8988T (cell line): ENCODE results near the gene FMN1.
A peak's percentile ranks its signal among the peaks of the same experiment; 100 is the strongest.

Source experiments
- DNase-seq: peaks from one replicate; pipeline ENCODE4 v3.0.0; 2011

FMN1 gene

GRCh38 chr15:33045066-33045810, 149.3 kb downstream of the FMN1 start:
- no peak for DNase-seq

GRCh38 chr15:33044598-33044997, 149.9 kb downstream of the FMN1 start:
- no peak for DNase-seq

GRCh38 chr15:33043636-33044035, 150.9 kb downstream of the FMN1 start:
- no peak for DNase-seq

DNA sequence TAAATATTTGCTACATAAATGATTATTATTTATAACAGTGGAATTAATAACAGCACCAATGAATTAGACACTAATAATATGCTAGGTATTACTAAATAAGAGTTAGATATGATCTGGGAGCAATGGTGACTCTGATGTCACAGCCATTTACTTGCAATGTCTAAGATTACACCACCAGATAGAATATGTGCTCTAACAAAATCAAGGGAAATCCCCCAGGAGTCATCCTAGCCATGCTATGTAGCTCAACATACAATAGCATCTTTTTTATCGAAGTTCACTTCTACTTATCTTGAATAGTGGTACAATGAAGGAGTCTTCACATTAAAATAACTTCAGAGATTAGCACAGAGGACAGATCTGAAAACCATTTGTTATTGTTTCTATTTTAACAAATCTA, 154.0 kb downstream of the FMN1 start:
- DNase-seq: no peak

- no peak for DNase-seq
Observed at GRCh38 chr15:33034588-33034987, 159.9 kb downstream of the FMN1 start.

GRCh38 chr15:33032053-33032452, 162.5 kb downstream of the FMN1 start:
- no peak for DNase-seq

DNA sequence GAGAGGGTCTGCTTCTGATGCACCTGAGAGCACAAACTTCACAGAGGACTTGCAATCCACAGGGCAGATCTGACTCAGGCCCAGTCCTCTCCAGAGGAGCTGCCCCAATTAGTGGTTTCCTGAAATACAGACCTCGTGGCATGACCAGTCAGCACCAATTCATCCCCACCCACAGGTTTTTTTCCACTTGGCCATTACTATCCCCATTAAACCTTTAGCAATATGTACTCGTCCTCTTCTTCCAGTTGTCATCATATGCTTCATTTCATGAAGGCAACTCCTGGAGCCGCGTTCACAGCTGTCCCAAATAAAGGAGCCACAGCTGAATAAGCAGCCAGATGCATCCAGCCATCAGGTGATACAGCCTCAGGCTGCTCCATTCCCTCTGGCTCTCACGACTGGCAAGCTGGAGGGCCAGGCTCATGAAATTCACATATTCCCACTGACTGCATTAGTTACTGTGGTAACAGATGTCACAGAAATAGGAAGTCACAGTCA, 163.1 kb downstream of the FMN1 start:
- no peak for DNase-seq

GRCh38 chr15:33030315-33030714, 164.2 kb downstream of the FMN1 start:
- DNase-seq: no peak

GRCh38 chr15:33029109-33029652, 165.3 kb downstream of the FMN1 start:
- DNase-seq: no peak

DNA sequence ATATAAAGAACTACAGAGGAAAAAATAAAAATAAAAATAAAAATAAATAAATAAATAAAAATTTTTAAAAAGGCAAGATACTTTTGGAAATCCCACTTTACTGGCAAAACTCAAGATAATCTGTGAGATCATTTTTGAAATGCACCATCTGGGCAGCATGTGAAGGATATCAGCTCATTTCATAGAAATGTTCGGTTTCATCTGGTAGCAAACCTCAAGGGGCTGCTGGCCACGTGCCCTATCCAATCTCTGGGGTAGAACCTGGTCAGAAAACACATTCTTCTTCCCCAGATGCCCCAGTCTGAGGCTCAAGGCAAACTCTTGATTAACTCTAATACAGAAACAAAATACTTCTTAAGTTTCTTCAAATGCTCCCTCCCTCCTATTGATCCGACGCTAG, 166.0 kb downstream of the FMN1 start:
- no peak for DNase-seq

- no peak for DNase-seq
Observed at GRCh38 chr15:33027306-33028035, 167.0 kb downstream of the FMN1 start.

- DNase-seq: no peak
Observed at GRCh38 chr15:33026614-33027013, 167.9 kb downstream of the FMN1 start.

DNA sequence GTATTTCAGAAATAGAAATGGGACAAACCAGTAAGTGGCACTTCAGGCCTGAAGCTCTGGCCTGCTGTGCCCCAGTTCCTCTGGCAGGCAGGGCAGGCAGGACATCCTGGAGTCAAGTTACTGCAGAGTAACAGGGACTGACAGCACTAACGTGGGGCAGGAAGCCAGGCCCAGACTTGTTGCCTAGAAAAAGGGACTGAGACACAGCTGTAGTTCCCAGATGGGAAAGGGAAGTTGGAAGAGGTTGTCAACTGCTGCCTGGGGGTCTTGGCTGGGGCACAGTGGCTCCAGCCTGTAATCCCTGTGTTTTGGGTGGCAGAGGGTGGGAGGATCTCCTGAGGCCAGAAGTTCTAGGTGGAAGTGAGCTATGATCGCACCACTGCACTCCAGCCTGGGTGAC, 171.9 kb downstream of the FMN1 start:
- no peak for DNase-seq

- peak; percentile 46 for DNase-seq
Observed at GRCh38 chr15:33021806-33022389, 172.6 kb downstream of the FMN1 start.

DNA sequence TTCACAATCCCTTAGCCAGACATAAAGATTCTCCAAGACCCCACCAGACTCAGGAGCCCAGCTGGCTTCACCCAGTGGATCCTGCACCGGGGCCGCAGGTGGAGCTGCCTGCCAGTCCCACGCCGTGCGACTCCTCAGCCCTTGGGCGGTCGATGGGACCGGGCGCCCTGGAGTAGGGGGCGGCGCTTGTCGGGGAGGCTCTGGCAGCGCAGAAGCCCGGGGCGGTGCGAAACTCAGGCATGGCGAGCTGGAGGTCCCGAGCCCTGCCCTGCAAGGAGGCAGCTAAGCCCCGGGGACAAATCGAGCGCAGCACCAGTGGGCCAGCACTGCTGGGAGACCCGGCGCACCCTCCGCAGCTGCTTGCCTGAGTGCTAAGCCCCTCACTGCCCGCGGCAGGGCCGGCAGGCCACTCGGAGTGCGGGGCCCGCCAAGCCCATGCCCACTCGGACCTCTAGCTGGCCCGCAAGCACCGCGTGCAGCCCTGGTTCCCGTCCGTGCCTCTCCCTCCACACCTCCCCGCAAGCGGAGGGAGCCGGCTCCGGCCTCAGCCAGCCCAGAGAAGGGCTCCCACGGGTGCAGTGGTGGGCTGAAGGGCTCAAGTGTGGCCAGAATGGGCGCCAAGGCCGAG, 175.0 kb downstream of the FMN1 start:
- DNase-seq: no peak

- DNase-seq: no peak
Observed at GRCh38 chr15:33016405-33017024, 178.0 kb downstream of the FMN1 start.

- no peak for DNase-seq
Observed at GRCh38 chr15:33014586-33014985, 179.9 kb downstream of the FMN1 start.

DNA sequence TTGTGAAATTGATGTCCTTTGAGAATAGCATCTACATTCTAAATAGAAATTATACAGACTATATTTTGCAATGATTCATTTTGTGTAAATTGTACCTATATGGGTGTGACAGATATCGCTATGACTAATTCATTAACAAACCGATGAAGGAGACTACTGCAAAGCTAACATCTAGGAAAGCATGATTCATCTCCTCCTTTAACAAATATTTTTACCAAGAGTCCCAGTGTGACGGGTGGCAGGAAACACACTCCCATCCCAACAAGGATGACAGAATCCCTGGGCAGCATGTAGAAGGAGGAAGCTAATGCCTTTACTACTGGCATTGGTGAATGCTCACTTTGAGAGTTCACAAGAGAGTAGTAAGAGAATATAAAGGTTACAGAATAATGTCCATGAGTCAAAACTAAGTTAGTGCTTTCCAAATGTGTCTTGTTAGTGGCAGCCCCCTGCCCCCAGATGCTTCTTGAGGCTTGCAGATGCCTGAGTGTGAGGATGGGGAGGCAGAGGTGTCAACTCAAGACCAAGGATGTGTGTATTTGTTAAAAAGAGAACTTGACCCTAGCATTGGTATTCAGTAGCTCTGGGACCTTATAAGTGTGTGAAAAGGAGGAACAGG, 180.6 kb downstream of the FMN1 start:
- DNase-seq: no peak

DNA sequence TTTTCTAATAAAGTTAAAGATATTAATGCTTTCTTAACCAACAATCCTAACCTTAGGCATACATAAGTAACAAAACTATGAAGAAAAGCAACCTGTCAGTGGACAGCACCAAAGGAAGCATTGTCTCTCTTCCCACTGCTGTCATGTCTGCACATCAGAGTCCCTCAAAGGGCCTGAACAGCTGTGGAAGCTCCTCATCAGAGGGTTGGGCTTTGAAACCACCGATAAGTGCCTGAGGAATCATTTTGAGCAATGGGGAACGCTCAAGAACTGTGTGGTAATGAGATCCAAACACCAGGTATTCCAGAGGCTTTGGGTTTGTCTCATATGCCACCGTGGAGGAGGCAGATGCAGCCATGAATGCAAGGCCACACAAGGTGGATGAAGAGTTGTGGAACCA, 182.5 kb downstream of the FMN1 start:
- no peak for DNase-seq

- no peak for DNase-seq
Observed at GRCh38 chr15:33009603-33010002, 184.9 kb downstream of the FMN1 start.

- no peak for DNase-seq
Observed at GRCh38 chr15:33009026-33009425, 185.5 kb downstream of the FMN1 start.

- DNase-seq: no peak
Observed at GRCh38 chr15:33008284-33008995, 186.1 kb downstream of the FMN1 start.
